Rectal smooth muscle tissue (tissue), 1 donor: ENCODE measurements around the gene DOCK6.

ENCODE experiments used
- H3K27ac ChIP-seq: one replicate; pipeline ENCODE4 v1.7.0; 2013; ENCODE audit warnings: low read depth, low read length, inconsistent platforms
- H3K27me3 ChIP-seq: one replicate; pipeline ENCODE4 v1.7.0; 2013; ENCODE audit warnings: low read length; ENCODE audit not compliant: control insufficient read depth, insufficient read depth
- H3K36me3 ChIP-seq: one replicate; pipeline ENCODE4 v1.7.0; 2013; ENCODE audit warnings: low read length; ENCODE audit not compliant: control insufficient read depth, insufficient read depth
- H3K4me1 ChIP-seq: one replicate; pipeline ENCODE4 v1.7.0; 2013; ENCODE audit warnings: low read length; ENCODE audit not compliant: control insufficient read depth, insufficient read depth
- H3K4me3 ChIP-seq: one replicate; pipeline ENCODE4 v1.7.0; 2013; ENCODE audit warnings: low read length
- H3K9ac ChIP-seq: one replicate; pipeline ENCODE4 v1.7.0; 2013; ENCODE audit warnings: low read length

The DOCK6 gene

DNA sequence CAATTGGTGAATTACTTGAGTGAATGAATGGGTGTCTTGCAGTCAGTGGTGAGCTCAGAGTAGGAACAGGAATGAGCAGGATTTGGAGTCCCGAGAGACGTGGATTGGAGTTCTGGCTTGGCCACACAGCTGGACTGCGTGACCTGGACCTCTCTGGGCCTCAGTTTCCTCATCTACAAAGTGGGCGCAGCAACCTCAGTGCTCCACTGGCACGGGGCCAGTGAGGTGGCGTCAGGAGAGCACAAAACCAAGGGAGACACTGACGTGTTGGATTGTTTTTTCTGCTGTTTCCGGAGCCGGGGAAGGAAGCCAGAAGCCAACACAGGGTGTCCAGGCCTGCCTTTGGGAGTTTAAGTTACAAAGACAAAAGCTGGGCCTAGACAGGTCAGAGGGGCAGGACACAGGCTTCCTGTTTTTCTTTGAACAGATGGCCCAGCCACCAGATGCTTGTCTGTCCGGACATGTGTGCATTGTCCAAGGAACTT lies 6.5 kb upstream of the DOCK6 start:
- no peaks in the 10 kb centered on the region for H3K27me3 ChIP-seq
- H3K36me3 ChIP-seq: no peaks in the 10 kb centered on the region
- H3K9ac ChIP-seq: no peak overlapping the region
- no peak overlapping the region for H3K4me3 ChIP-seq
- peaks cover 6% of the 10 kb centered on the region for H3K4me1 ChIP-seq
- H3K27ac ChIP-seq: peak overlapping the region; percentile 58

DNA sequence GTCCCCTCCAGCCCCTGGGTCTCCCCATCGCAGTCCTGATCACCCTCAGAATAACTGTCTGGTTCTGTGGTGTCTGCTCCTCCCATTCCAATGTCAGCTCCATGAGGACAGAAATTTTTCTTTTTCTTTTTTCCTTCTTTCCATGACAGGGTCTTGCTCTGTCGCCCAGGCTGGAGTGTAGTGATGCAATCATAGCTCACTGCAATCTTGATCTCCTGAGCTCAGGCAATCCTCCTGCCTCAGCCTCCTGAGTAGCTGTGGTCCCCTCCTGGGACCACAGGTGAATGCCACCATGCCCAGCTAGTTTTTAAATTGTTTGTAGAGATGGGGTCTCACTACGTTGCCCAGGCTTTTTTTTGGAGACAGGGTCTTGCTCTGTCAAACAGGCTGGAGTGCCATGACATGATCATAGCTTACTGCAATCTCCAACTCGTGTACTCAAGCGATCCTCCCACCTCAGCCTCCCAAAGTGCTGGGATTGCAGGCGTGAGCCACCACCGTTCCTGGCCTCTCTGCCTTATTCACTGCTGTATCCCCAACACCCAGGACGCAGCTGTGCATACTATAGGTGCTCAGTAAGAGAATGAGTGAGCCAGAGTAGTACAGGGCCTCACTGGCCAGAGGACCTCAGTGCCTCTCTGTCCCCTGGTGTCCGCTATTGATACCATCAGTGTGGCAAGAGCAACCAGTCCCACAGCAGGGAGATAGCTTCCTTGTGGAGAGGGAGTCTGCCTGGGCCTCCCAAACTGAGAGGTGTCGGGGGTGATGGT lies 5.2 kb upstream of the DOCK6 start:
- no peak overlapping the region for H3K4me3 ChIP-seq

GRCh38 chr19:11265785-11266236 lies 3.5 kb upstream of the DOCK6 start:
- no peaks in the 10 kb centered on the region for H3K36me3 ChIP-seq
- no peak overlapping the region for H3K27ac ChIP-seq
- H3K4me3 ChIP-seq: no peak overlapping the region
- H3K27me3 ChIP-seq: no peaks in the 10 kb centered on the region
- peaks cover 8% of the 10 kb centered on the region for H3K4me1 ChIP-seq
- H3K9ac ChIP-seq: no peak overlapping the region

More for the DNA sequence above, 5.2 kb upstream of the DOCK6 start:
- no peak overlapping the region for H3K27ac ChIP-seq
- no peaks in the 10 kb centered on the region for H3K36me3 ChIP-seq
- no peaks in the 10 kb centered on the region for H3K27me3 ChIP-seq
- H3K4me1 ChIP-seq: peaks cover 8% of the 10 kb centered on the region
- H3K9ac ChIP-seq: no peak overlapping the region

DNA sequence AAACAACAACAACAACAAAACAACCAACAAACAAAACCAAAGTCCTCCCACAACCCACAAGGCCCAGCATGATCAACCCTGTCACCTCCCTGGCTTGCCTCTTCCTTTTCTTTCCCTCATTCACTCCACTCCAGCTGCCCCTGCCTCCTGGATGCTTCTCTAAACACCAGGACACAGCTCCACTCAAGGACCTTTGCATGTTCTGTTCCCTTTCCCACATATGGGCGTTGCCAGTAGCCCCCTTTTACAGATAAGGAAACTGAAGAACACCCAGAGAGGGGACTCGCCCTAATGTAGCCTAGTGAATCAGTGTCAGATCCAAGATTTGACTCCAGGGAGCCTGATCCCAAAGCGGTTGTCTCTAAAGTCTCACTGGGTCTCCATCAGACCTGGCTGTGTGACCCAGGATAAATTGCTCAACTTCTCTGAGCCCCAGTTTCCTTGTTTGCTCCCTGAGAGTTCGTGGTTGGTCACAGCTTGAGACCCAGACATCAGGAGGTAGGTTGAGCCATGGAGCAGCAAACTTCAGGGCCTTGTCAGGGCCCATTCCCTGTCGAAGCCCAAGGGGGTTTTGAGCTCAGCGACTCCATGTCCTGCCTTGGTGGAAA lies 3.0 kb upstream of the DOCK6 start:
- Histone ChIP-seq H3K9ac (no peak overlapping the region), H3K36me3 (no peaks in the 10 kb centered on the region), H3K4me3 (peak overlapping the region; percentile 15), H3K27me3 (no peaks in the 10 kb centered on the region), H3K27ac (no peak overlapping the region), H3K4me1 (peaks cover 8% of the 10 kb centered on the region)

DNA sequence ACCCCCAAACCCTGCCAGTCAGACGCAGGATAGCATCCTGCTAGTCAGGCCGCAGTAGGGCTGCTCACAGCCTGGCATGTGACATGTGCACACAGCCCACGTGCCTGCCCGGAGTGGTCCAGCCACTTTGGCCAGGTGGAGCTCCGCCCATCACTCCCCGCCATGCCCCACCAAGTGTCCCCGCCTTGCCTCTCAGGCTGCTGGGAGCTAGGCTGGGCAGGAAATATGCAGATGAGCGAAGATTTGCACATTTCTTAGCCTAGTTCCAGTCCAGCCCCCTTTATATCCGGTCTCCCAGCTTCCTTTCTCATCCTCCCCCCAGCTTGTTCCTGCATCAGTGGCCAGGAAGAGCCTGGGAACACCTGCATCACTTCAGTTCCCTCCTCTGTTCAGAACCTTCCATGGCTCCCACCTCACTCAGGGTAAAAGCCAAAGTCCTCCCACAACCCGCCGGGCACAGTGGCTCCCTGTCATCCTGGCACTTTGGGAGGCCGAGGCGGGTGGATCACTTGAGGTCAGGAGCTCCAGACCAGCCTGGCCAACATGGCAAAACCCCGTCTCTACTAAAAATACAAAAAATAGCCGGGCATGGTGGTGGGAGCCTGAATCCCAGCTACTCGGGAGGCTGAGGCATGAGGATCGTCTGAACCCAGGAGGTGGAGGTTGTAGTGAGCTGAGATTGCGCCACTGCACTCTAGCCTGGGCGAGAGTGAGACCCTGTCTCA lies 2.3 kb upstream of the DOCK6 start:
- Histone ChIP-seq H3K27ac (peak overlapping the region; percentile 16), H3K9ac (no peak overlapping the region), H3K4me1 (peaks cover 8% of the 10 kb centered on the region), H3K4me3 (no peak overlapping the region), H3K36me3 (no peaks in the 10 kb centered on the region), H3K27me3 (no peaks in the 10 kb centered on the region)

DNA sequence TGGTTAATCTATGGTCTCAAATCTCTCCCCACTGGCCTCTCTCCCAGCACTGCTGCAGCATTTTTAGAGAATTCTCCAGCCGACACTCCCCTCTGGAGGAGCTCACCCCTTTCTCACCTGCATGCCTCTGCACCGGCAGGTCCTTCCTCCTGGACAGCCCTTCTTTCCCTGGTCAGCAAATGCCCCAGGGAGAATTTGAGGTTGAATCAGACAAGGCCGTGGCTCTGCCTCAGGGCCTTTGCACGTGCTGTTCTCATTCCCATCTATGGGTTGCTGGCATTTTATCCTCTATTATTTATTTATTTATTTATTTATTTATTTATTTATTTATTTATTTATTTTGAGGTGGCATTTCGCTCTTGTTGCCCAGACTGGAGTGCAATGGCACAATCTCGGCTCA lies 1.4 kb upstream of the DOCK6 start:
- H3K27ac ChIP-seq: no peak overlapping the region
- no peaks in the 10 kb centered on the region for H3K36me3 ChIP-seq
- H3K9ac ChIP-seq: no peak overlapping the region
- no peaks in the 10 kb centered on the region for H3K27me3 ChIP-seq
- H3K4me1 ChIP-seq: peaks cover 2% of the 10 kb centered on the region
- H3K4me3 ChIP-seq: no peak overlapping the region

DNA sequence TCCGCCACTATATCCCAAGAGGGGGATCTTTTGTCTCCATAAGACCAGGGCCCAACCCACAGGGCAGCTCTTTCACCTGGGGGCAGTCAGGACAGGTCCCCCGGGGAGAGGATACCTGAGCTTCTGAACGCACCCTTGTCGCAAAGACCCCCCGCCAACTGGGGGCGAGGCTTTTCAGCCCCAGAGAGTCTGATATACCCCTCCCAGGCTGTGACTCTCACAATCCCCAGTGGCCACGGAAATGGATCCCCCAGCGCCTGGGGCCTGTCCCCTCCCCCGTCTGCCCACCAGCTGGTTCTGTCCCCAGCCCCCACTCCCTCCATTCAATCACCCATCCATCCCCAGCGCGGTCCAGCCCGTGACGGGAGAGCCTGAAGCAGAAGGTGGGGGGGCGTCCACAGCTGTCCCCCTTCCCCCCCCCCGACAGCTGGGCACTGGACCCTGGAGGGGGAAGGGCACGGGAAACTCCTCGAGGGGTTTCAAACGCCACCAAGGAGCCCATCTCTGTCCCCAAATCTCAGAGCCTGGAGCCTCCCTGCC lies 823 bp downstream of the DOCK6 start:
- no peaks in the 10 kb centered on the region for H3K36me3 ChIP-seq
- no peak overlapping the region for H3K9ac ChIP-seq
- peaks cover 2% of the 10 kb centered on the region for H3K4me1 ChIP-seq
- no peak overlapping the region for H3K27ac ChIP-seq
- peak overlapping the region; percentile 66 for H3K4me3 ChIP-seq
- H3K27me3 ChIP-seq: no peaks in the 10 kb centered on the region

- Histone ChIP-seq H3K27ac (no peak overlapping the region), H3K9ac (no peak overlapping the region), H3K27me3 (no peaks in the 10 kb centered on the region), H3K4me3 (no peak overlapping the region), H3K36me3 (no peaks in the 10 kb centered on the region), H3K4me1 (peaks cover 2% of the 10 kb centered on the region)
These were observed 1.3 kb downstream of the DOCK6 start for GRCh38 chr19:11260996-11261395.

DNA sequence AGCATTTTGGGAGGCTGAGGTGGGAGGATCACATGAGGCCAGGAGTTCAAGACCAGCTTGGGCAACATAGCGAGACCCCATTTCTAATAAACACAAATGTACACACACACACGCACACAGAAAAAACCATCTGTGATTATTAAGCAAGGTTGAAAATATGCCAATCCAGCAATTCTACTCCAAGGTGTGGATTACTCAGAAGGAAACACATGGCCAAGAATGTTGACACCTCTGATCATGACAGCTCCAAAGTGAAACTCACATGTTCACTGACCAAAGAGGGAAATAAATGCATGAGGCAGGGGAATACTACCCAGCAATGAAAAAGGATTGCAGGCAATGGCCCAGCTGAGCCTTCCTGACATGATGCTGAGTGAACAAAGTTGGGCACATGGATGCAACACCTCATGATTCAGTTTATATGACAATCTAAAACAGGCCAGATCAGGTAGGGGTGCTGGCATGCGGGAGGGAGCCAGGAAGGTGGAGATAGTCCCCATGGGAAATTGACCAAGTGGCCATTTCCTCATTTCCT lies 4.4 kb downstream of the DOCK6 start:
- Histone ChIP-seq H3K27me3 (no peaks in the 10 kb centered on the region), H3K4me3 (no peak overlapping the region), H3K9ac (no peak overlapping the region), H3K4me1 (peaks cover 2% of the 10 kb centered on the region), H3K36me3 (no peaks in the 10 kb centered on the region), H3K27ac (no peak overlapping the region)

DNA sequence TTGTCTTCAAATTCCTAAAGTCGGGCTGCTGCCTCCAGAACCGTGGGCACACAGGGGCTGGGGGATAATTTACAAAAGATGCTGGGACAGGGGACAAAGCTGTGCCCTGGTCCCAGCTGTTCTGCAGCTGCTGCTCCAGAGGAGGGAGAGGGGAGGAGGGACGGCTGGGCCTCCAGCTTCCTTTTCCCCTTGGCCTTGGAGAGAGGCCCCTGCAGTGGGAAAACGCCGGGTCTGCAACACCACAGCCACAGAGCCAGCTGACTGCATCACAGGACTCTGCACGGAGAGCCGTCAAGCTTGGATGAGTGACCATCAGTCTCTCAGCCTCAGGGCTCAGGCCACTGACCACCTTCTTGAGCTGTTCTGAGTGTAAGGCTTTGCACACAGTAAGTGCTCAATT lies 6.1 kb downstream of the DOCK6 start:
- Histone ChIP-seq H3K9ac (no peak overlapping the region), H3K27ac (no peak overlapping the region), H3K27me3 (no peaks in the 10 kb centered on the region), H3K4me3 (no peak overlapping the region), H3K36me3 (peaks cover 2% of the 10 kb centered on the region), H3K4me1 (no peaks in the 10 kb centered on the region)

- H3K27me3 ChIP-seq: no peaks in the 10 kb centered on the region
- H3K27ac ChIP-seq: no peak overlapping the region
These were observed 7.7 kb downstream of the DOCK6 start for GRCh38 chr19:11254666-11255065.

More at GRCh38 chr19:11254666-11255065, 7.7 kb downstream of the DOCK6 start:
- Histone ChIP-seq H3K4me3 (no peak overlapping the region), H3K4me1 (no peaks in the 10 kb centered on the region), H3K36me3 (peaks cover 5% of the 10 kb centered on the region), H3K9ac (no peak overlapping the region)
